ENCODE data around the gene ZNF599.

The ZNF599 gene

GRCh38 chr19:34711890-34712289, 61.1 kb downstream of the ZNF599 start:
- H3K4me3 ChIP-seq (ENCODE audit: low read depth, low read length) = no peak overlapping the region
- no peak for TF ChIP-seq CTCF (IDR thresholded peaks at IDR 0.05; ENCODE audit: borderline replicate concordance, insufficient read depth, low read depth, low read length)

All from GM12875 (cell line).